ENCODE measurements around the gene CLASP1.

DNA sequence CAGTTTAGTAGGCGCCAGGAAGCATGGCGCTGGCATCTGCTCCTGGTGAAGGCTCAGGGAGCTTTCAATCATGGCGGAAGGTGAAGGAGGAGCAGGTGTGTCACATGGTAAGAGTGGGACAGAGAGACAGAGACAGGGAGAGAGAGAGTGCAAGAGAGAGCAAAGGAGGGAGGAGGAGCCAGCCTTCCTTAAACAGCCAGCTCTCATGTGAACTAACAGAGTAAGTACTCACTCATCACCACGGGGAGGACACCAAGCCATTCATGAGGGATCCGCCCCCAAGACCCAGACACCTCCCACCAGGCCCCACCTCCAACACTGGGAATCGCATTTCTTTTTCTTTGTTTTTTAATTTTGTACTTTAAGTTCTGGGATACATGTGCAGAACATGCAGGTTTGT is 40.8 kb upstream of the CLASP1 start:
- no peak for TF ChIP-seq EZH2phosphoT487 (IDR thresholded peaks at IDR 0.05; ENCODE audit: insufficient read depth, low read depth)
- no peak for TF ChIP-seq EZH2 (IDR thresholded peaks at IDR 0.05; ENCODE audit: insufficient read depth, poor library complexity, severe bottlenecking)

Data from GM23248 (cell line).